Measurements from ENCODE around the gene CDHR5. TPM values are rescaled to one million over a fixed set of nuclear protein-coding genes. Genes with fewer than 3 reads are reported as not detected.

CDHR5 gene
- total RNA-seq, 1 donor from 2014 or later, result not detected

DNA sequence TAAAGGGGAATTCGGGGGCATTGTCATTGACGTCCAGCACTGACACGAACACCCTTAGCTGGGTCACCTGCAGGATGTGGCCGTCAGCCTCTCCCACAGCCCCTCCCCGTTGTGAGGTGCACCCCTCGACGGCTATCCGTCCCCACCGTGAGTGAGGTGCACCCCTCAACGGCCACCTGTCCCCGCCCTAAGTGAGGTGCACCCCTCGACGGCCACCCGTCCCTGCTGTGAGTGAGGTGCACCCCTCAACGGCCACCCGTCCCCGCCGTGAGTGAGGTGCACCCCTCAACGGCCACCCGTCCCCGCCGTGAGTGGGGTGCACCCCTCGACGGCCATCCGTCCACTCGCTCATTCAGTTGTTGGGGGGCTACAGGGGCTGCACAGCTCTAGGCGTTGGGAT lies 2.9 kb downstream of the CDHR5 start:
- TF ChIP-seq, protein P1, sequence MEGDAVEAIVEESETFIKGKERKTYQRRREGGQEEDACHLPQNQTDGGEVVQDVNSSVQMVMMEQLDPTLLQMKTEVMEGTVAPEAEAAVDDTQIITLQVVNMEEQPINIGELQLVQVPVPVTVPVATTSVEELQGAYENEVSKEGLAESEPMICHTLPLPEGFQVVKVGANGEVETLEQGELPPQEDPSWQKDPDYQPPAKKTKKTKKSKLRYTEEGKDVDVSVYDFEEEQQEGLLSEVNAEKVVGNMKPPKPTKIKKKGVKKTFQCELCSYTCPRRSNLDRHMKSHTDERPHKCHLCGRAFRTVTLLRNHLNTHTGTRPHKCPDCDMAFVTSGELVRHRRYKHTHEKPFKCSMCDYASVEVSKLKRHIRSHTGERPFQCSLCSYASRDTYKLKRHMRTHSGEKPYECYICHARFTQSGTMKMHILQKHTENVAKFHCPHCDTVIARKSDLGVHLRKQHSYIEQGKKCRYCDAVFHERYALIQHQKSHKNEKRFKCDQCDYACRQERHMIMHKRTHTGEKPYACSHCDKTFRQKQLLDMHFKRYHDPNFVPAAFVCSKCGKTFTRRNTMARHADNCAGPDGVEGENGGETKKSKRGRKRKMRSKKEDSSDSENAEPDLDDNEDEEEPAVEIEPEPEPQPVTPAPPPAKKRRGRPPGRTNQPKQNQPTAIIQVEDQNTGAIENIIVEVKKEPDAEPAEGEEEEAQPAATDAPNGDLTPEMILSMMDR (IDR thresholded peaks at IDR 0.05; ENCODE audit: insufficient read depth, low read length, severe bottlenecking), result no peak
- H3K27me3 ChIP-seq (ENCODE audit: control insufficient read depth, insufficient read depth, low read length), result peaks cover 4% of the 10 kb centered on the region
- H3K4me3 ChIP-seq (ENCODE audit: low read depth, low read length), result no peak overlapping the region
- FAIRE-seq (no peak), DNase-seq (ENCODE audit: low read depth) (no peak)
- H3K36me3 ChIP-seq (ENCODE audit: control insufficient read depth, insufficient read depth, low read length), result peaks cover 5% of the 10 kb centered on the region

DNA sequence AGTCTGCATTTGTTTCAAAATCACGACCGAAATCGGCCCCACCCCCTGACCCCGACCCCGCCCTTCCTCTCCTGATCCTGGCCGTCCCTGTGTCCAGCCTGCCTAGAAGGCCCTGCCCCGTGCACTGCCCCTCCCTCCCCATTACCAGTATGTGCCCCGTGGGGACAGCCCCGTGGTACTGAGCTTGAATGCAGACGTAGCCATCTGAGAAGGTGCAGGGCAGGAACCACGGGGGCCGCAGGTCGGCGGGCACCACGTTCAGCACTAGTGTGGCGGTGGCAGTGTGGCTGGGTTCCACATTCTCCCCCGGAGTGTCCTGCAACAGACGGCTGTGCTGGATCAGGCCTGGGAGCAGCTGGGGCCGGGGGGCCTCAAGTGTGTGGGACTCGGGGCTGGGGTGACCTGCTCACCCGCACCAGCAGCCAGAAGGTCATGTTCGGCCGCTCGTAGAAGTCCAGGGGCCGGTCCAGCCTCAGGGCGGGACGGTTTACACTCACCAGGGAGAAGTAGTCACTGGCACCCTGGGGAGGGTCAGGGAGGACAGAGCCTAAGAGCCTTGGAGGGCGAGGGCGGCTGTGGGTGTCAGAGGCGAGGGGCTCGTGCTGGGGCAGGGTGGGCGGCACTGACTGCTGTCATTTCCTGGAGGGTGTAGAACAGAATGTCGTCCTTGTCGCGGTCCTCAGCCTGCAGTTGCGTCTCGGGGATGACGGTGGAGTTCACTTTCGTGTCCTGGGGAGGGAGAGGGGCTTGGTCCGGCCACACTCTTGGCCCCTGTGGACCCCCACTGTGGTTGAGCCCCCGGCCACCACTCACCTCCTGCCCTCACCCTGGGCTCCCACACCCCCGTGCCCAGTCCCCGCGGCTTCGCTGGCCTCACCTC lies 3.6 kb downstream of the CDHR5 start:
- Histone ChIP-seq H3K4me3 (ENCODE audit: low read depth, low read length) (no peak overlapping the region), H3K27me3 (ENCODE audit: control insufficient read depth, insufficient read depth, low read length) (no peaks in the 10 kb centered on the region), H3K36me3 (ENCODE audit: control insufficient read depth, insufficient read depth, low read length) (peaks cover 5% of the 10 kb centered on the region)
- DNase-seq (ENCODE audit: low read depth) (no peak), FAIRE-seq (no peak)
- TF ChIP-seq, protein P1 (IDR thresholded peaks at IDR 0.05; ENCODE audit: insufficient read depth, low read length, severe bottlenecking), result no peak

DNA sequence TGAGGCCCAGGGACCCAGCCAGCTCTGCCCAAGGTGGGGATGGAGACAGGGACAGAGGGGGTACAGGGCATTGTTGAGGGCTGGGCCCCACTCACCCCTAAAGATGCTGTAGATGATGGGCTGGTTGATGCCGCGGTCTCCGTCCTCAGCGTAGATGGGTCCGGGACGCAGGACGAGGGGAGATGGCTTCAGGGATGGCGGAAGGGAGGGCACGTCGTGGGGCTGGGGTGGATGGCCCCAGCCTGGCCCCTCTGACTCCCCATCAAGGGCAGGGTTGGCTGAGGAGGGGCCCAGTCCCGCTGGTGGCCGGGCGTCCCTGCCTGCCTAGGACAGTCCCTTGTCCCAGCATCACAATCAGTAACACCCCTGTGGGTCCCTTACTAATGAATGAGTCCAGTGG lies 4.6 kb downstream of the CDHR5 start:
- Histone ChIP-seq H3K36me3 (ENCODE audit: control insufficient read depth, insufficient read depth, low read length) (peaks cover 5% of the 10 kb centered on the region), H3K27me3 (ENCODE audit: control insufficient read depth, insufficient read depth, low read length) (no peaks in the 10 kb centered on the region), H3K4me3 (ENCODE audit: low read depth, low read length) (no peak overlapping the region)
- DNase-seq (ENCODE audit: low read depth) (no peak), FAIRE-seq (no peak)
- TF ChIP-seq, protein P1 (IDR thresholded peaks at IDR 0.05; ENCODE audit: insufficient read depth, low read length, severe bottlenecking), result no peak

DNA sequence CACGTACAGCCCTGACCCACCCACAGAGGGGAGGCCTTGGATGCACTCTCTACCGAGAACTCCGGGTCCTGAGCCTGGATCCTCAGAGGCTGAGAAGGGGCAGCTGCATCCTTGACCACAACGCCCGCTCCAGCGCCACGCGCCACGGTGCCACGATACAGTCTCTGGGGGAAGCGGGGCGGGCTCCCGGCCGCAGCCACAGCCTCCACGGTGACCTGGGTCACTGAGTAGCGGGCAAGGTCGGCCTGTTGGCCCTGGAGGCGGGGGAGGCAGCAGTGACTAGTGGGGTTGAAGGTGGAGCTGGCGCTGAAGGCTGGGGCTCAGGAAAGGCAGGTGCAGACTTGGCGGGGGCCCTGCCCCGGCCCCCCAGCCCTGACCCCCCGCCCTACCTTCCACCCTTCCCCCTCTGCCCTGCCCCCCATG lies 5.1 kb downstream of the CDHR5 start:
- FAIRE-seq, result no peak
- no peak overlapping the region for H3K4me3 ChIP-seq (ENCODE audit: low read depth, low read length)
- TF ChIP-seq, protein P1 (IDR thresholded peaks at IDR 0.05; ENCODE audit: insufficient read depth, low read length, severe bottlenecking), result no peak
- no peak for DNase-seq (ENCODE audit: low read depth)
- no peaks in the 10 kb centered on the region for H3K27me3 ChIP-seq (ENCODE audit: control insufficient read depth, insufficient read depth, low read length)
- H3K36me3 ChIP-seq (ENCODE audit: control insufficient read depth, insufficient read depth, low read length), result peaks cover 5% of the 10 kb centered on the region

DNA sequence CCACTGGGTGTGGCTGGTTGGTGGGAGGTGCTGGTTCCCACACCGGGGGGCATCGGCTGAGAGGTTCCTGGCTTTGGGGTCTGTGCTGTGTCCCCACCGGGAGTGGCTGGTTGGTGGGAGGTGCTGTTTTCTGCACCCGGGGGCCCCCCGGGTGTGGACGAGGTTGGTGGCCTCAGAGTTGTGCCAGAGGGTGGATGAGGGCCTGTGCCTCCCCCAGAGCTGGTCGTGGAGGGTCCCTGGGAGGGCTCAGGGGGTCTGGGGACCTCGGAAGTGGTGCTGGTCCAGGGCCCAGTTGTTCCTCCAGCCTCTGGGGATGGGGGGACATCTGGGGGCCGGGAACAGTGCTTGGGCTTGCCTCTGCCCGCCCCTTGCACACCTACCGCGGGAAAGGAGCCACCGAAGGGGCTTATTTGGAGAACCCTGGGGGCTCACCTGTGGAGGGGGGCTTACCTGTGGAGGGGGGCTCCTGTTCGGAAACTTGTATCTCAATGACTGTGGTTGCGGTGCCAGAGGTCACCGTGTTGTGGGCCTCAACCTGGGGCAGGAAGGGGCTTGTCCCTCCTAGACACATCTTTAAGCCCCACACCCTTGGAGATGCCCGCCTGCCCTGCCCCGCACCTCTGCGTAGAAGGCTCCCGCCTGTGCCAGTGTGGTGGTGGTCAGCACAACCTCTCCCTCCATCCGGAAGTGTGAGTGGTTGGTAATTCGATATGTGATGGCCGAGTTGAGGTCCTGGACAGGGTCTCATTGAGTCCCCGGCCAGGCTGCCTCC lies 5.7 kb downstream of the CDHR5 start:
- Histone ChIP-seq H3K27me3 (ENCODE audit: control insufficient read depth, insufficient read depth, low read length) (no peaks in the 10 kb centered on the region), H3K4me3 (ENCODE audit: low read depth, low read length) (no peak overlapping the region), H3K36me3 (ENCODE audit: control insufficient read depth, insufficient read depth, low read length) (peaks cover 7% of the 10 kb centered on the region)
- FAIRE-seq, result no peak
- DNase-seq (ENCODE audit: low read depth), result no peak
- TF ChIP-seq, protein P1 (IDR thresholded peaks at IDR 0.05; ENCODE audit: insufficient read depth, low read length, severe bottlenecking), result no peak

Measured in bronchial epithelial cell (primary cell).